Heart right ventricle (tissue), 16 donors: ENCODE measurements around the gene RASA4B. TPM values are rescaled to one million over a fixed set of nuclear protein-coding genes. Genes with fewer than 3 reads are reported as not detected.

Source experiments
- ATAC-seq, 8 donors: fragments of 200-7000 bp; cut with Tn5 transposase; one replicate each; pipeline ENCODE4 v1.9.1; 2020; ENCODE audit warnings: mild to moderate bottlenecking in 8 of 8, moderate library complexity in 8 of 8, moderate number of reproducible peaks in 1 of 8
- DNase-seq, 2 donors: peaks; one replicate each; pipeline ENCODE4 v3.0.0-alpha.2; 2020
- H3K27ac ChIP-seq, 10 donors: fragments of 200-600 bp; sonication (generic) in 2 of 10; one replicate each; pipeline versions ENCODE4 v1.5.0 to v1.8.0; 2020 to 2022; ENCODE audit warnings: mild to moderate bottlenecking in 3 of 10
- H3K27me3 ChIP-seq, 7 donors: fragments of 200-600 bp; one replicate each; pipeline ENCODE4 v1.8.0; 2021 to 2022; ENCODE audit warnings: mild to moderate bottlenecking in 2 of 7
- H3K36me3 ChIP-seq, 9 donors: fragments of 200-600 bp; sonication (generic) in 1 of 9; one replicate each; pipeline versions ENCODE4 v1.5.0 to v1.8.0; 2020 to 2022; ENCODE audit warnings: mild to moderate bottlenecking in 2 of 9
- H3K4me1 ChIP-seq, 9 donors: fragments of 200-600 bp; sonication (generic) in 1 of 9; one replicate each; pipeline versions ENCODE4 v1.5.0 to v1.8.0; 2020 to 2022; ENCODE audit warnings: mild to moderate bottlenecking in 4 of 9
- H3K4me3 ChIP-seq, 10 donors: fragments of 200-600 bp; sonication (generic) in 2 of 10; one replicate each; pipeline versions ENCODE4 v1.5.0 to v1.8.0; 2020 to 2022; ENCODE audit warnings: mild to moderate bottlenecking in 7 of 10, moderate library complexity in 2 of 10
- H3K9me3 ChIP-seq, 11 donors: fragments of 200-600 bp in 10 of 11; sonication (generic) in 2 of 11; one replicate each; pipeline versions ENCODE4 v1.5.0 to v1.8.0; 2013 to 2022; ENCODE audit warnings: mild to moderate bottlenecking in 2 of 11, control low read depth in 1 of 11, moderate library complexity in 1 of 11
- WGBS, 2 donors: extraction: QIAGEN DNeasy Blood & Tissue Kit; methylation state at CpG; one replicate each; pipeline ENCODE4 v1.1.7; 2013; ENCODE audit warnings: inconsistent platforms in 1 of 2; 5-methylcytosine and 5-hydroxymethylcytosine counted together
- intact Hi-C, 10 donors: fragments of 100-400 bp; cut with DNase I; formaldehyde crosslinking; loops; one replicate each; pipeline versions ENCODE4 v1.11.1 to v1.14.2; 2022
- polyA plus RNA-seq, 2 donors: library from polyadenylated mRNA; stranded (reverse); fragments of 200-250 nt; gene quantifications; one replicate each; pipeline ENCODE4 v1.2.3, GENCODE V29; 2013
- total RNA-seq, 10 donors: library from RNA; stranded (reverse); fragmentation: NEBNext Ultra II Directional in 3 of 10; extraction: Animal tissue kit (Norgen Biotek cat#: 25700) in 3 of 10; gene quantifications; one replicate each; pipeline versions ENCODE4 v1.2.1 to v1.2.4, GENCODE V29; 2021 to 2023
- TF ChIP-seq, protein P1 (sequence below), 9 donors: fragments of 200-600 bp; sonication (generic) in 2 of 9; IDR thresholded peaks; one replicate each; pipeline versions ENCODE4 v1.5.0 to v1.8.0; 2021 to 2022; ENCODE audit warnings: antibody characterized with exemption in 9 of 9, mild to moderate bottlenecking in 5 of 9, moderate library complexity in 1 of 9
- donor health status: Arrhythmogenic right ventricular cardiomyopathy.
- donor health status: ischemic (EF 13 %, LVEDD 7.1; RV severe dilation, severe dysfunction).
- donor health status: healthy with polysubstance abuse.
- donor health status: DM: no; HTN: yes; CAD: no.
- donor health status: DM: no; HTN: no; CAD: no.
- donor health status: ischemic (EF 25% LVEDD 6.9; RV normal size, moderate dysfunction).
- donor health status: ischemic (EF 25% LVEDD 5.7; RV mildly dilated, moderate dysfunction).
- donor health status: healthy.
- donor health status: DM: yes; HTN: yes; CAD: no.
- donor health status: Ischemic cardiomyopathy.
- donor health status: ischemic (EF 35%, LVEDD 5.7; RV mildly dilated, moderate dysfunction).
- donor health status: nonischemic (EF 11% LVEDD 7.7; RV severe dilation, severe dysfunction).
- donor health status: DM: yes; HTN: yes; CAD: no.
- donor health status: PGD.
- donor health status: ischemic (EF 29% LVEDD 5.4; RV normal size, mild dysfunction).
- donor health status: nonischemic (EF 23%, LVEDD 6.1; RV moderate dilation, normal function).

The RASA4B gene
- total and polyA plus RNA-seq, 12 donors, result 1.3 to 23.9 (median 4.2) TPM

GRCh38 chr7:102469972-102470825 is 47.4 kb downstream of the RASA4B start:
- peaks cover 4 to 15% (median 8%) of the 10 kb centered on the region in 9 donors for H3K4me1 ChIP-seq
- H3K4me3 ChIP-seq, result no peak overlapping the region
- 78 to 87% methylated on average over 20 of the region's 20 CpGs for WGBS, 2 donors
- no peaks in the 10 kb centered on the region for H3K27me3 ChIP-seq
- peak in 1 of 2 donors; percentile 10 for DNase-seq
- H3K27ac ChIP-seq, result no peak overlapping the region
- peak in 1 of 8 donors; percentile 12 for ATAC-seq
- H3K36me3 ChIP-seq, result peaks cover 0 to 62% (median 3%) of the 10 kb centered on the region in 9 donors
- TF ChIP-seq, protein P1, sequence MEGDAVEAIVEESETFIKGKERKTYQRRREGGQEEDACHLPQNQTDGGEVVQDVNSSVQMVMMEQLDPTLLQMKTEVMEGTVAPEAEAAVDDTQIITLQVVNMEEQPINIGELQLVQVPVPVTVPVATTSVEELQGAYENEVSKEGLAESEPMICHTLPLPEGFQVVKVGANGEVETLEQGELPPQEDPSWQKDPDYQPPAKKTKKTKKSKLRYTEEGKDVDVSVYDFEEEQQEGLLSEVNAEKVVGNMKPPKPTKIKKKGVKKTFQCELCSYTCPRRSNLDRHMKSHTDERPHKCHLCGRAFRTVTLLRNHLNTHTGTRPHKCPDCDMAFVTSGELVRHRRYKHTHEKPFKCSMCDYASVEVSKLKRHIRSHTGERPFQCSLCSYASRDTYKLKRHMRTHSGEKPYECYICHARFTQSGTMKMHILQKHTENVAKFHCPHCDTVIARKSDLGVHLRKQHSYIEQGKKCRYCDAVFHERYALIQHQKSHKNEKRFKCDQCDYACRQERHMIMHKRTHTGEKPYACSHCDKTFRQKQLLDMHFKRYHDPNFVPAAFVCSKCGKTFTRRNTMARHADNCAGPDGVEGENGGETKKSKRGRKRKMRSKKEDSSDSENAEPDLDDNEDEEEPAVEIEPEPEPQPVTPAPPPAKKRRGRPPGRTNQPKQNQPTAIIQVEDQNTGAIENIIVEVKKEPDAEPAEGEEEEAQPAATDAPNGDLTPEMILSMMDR (IDR thresholded peaks at IDR 0.05), result no peak
- no peaks in the 10 kb centered on the region for H3K9me3 ChIP-seq
- intact Hi-C loops, result loop anchor here in 2 of 10 donors (5.0 to 10.0 kb wide), 3 partner anchors 55 to 185 kb away; partner anchors contain the start of gene SH2B2 (in 1 of the 2)

- ATAC-seq, result no peak
- Histone ChIP-seq H3K4me1 (peaks cover 4 to 16% (median 8%) of the 10 kb centered on the region in 9 donors), H3K36me3 (peaks cover 0 to 62% (median 3%) of the 10 kb centered on the region in 9 donors), H3K27me3 (no peaks in the 10 kb centered on the region), H3K27ac (no peak overlapping the region), H3K9me3 (no peaks in the 10 kb centered on the region), H3K4me3 (no peak overlapping the region)
- intact Hi-C loops, result loop anchor here in 2 of 10 donors (5.0 to 10.0 kb wide), 3 partner anchors 55 to 185 kb away; partner anchors contain the start of gene SH2B2 (in 1 of the 2)
- DNase-seq, result no peak
- TF ChIP-seq, protein P1 (IDR thresholded peaks at IDR 0.05), result no peak
- WGBS, 2 donors, result 89% methylated on average over 24 of the region's 24 CpGs
These were observed 48.1 kb downstream of the RASA4B start for GRCh38 chr7:102469351-102469971.

DNA sequence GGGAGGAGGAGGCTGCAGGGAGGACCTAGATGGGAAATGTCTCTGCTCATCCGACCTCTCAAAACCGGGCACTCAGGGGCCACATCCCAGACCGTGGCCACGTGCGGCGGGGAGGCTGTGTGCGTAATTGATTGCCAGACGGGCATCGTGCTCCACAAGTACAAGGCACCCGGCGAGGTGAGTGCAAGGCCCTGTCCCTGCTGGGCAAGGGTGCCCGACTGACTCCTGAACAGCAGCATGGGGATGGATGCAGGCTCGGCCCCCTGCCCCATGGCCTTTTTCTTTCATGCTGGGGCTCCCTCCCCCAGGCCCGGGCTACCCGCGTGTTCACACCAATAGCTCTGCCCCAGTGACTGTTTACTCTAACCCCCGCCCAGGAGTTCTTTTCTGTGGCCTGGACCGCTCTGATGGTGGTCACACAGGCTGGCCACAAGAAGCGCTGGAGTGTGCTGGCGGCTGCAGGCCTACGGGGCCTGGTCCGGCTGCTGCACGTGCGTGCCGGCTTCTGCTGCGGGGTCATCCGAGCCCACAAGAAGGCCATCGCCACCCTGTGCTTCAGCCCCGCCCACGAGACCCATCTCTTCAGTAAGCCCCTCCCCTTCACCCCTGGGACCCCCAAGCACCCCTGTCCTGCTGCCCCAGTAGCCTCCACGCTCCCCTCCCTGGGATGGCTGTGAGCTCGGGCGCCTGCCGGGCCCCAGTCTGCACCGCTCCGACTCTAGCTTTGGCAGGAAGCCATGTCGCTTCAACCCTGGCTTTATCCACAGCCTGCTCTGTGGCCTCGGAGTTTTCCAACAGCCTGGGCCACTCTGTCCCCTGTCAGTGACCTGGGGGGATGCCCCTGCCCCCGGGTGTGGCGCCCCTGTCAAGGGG is 48.9 kb downstream of the RASA4B start:
- Histone ChIP-seq H3K9me3 (no peaks in the 10 kb centered on the region), H3K36me3 (peaks cover 0 to 57% (median 3%) of the 10 kb centered on the region in 9 donors), H3K4me3 (no peak overlapping the region), H3K4me1 (peaks cover 4 to 23% (median 14%) of the 10 kb centered on the region in 9 donors), H3K27ac (no peak overlapping the region), H3K27me3 (no peaks in the 10 kb centered on the region)
- no peak for ATAC-seq
- intact Hi-C loops, result loop anchor here in 2 of 10 donors (5.0 to 10.0 kb wide), 3 partner anchors 54 to 184 kb away; partner anchors contain the start of gene SH2B2 (in 1 of the 2)
- 83 to 87% methylated on average over 40 of the region's 40 CpGs for WGBS, 2 donors
- DNase-seq, result peak in 1 of 2 donors; percentile 12
- TF ChIP-seq, protein P1 (IDR thresholded peaks at IDR 0.05), result no peak
